ENCODE measurements around the gene CIROP. TPM values are rescaled to one million over a fixed set of nuclear protein-coding genes. Genes with fewer than 3 reads are reported as not detected.

Gene CIROP
- total RNA-seq, 1 experiment from 2014 or later = not detected

- no peak overlapping the region for H3K18ac ChIP-seq (ENCODE audit: insufficient read length, low read depth, low read length)
- H2AK5ac ChIP-seq (ENCODE audit: insufficient read length, low read length) = no peak overlapping the region
- no peak overlapping the region for H4K5ac ChIP-seq (ENCODE audit: insufficient read length, low read depth, low read length)
- peaks cover 21 to 32% (median 32%) of the 10 kb centered on the region in 3 experiments; a peak in 6 of 7 replicates for H3K36me3 Mint-ChIP-seq (ENCODE audit: insufficient read depth in 1 of 3, low read depth in 3 of 3)
- no peak overlapping the region for H4K8ac ChIP-seq (replicated peaks; ENCODE audit: insufficient read length, low read depth, low read length)
- no peak overlapping the region for H2BK5ac ChIP-seq (ENCODE audit: insufficient read length, low read length)
- H3K23me2 ChIP-seq (ENCODE audit: insufficient read length, low read depth, low read length, poor library complexity, severe bottlenecking) = no peaks in the 10 kb centered on the region
- no peaks in the 10 kb centered on the region for H3K9me3 ChIP-seq (ENCODE audit: control insufficient read depth, low read depth, low read length)
- H3K79me2 ChIP-seq (ENCODE audit: insufficient read depth, low read length) = no peaks in the 10 kb centered on the region
- H3K23ac ChIP-seq (ENCODE audit: insufficient read length, low read depth, low read length) = no peak overlapping the region
- H3K79me1 ChIP-seq (ENCODE audit: insufficient read depth, low read depth, low read length, poor library complexity, severe bottlenecking) = no peaks in the 10 kb centered on the region
- no peaks in the 10 kb centered on the region for H3K9me3 Mint-ChIP-seq
- no peak overlapping the region for H2BK120ac ChIP-seq (ENCODE audit: low read depth, low read length, poor library complexity, severe bottlenecking)
- TF ChIP-seq, protein P1, sequence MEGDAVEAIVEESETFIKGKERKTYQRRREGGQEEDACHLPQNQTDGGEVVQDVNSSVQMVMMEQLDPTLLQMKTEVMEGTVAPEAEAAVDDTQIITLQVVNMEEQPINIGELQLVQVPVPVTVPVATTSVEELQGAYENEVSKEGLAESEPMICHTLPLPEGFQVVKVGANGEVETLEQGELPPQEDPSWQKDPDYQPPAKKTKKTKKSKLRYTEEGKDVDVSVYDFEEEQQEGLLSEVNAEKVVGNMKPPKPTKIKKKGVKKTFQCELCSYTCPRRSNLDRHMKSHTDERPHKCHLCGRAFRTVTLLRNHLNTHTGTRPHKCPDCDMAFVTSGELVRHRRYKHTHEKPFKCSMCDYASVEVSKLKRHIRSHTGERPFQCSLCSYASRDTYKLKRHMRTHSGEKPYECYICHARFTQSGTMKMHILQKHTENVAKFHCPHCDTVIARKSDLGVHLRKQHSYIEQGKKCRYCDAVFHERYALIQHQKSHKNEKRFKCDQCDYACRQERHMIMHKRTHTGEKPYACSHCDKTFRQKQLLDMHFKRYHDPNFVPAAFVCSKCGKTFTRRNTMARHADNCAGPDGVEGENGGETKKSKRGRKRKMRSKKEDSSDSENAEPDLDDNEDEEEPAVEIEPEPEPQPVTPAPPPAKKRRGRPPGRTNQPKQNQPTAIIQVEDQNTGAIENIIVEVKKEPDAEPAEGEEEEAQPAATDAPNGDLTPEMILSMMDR (conservative IDR thresholded peaks at IDR 0.05) = no peak
- H3K4me1 Mint-ChIP-seq = peaks cover 46 to 48% of the 10 kb centered on the region in 2 experiments
- no peak overlapping the region for H2BK20ac ChIP-seq (ENCODE audit: low read depth, low read length, poor library complexity, severe bottlenecking)
- no peak for DNase-seq
- H3T11ph ChIP-seq (ENCODE audit: low read length) = no peak overlapping the region
- H2BK12ac ChIP-seq (ENCODE audit: insufficient read length, low read depth, low read length) = no peak overlapping the region
- peaks cover 11% of the 10 kb centered on the region for H3K4me1 ChIP-seq (ENCODE audit: insufficient read depth, low read length)
- H3K9ac ChIP-seq (ENCODE audit: extremely low read depth, insufficient read length, low read length) = no peak overlapping the region
- 100% methylated on average over 1 of the region's 3 CpGs for WGBS (ENCODE audit: extremely low coverage, insufficient read length, low lambda C conversion rate)
- no peak overlapping the region for H3K4ac ChIP-seq (ENCODE audit: low read depth, low read length)
- H3K27me3 Mint-ChIP-seq (ENCODE audit: low read depth) = peaks cover 2% of the 10 kb centered on the region; the same call in 1 of the 2 replicates
- no peak overlapping the region for H3K14ac ChIP-seq (ENCODE audit: insufficient read depth, low read length)
- no peak overlapping the region for H4K91ac ChIP-seq (ENCODE audit: insufficient read length, low read depth, low read length)
- no peak overlapping the region for H2BK15ac ChIP-seq (ENCODE audit: low read depth, low read length)
- H3K27me3 ChIP-seq (ENCODE audit: insufficient read depth, low read length) = no peaks in the 10 kb centered on the region
- H3K27ac ChIP-seq (ENCODE audit: insufficient read length, low read depth, low read length) = no peak overlapping the region
- no peaks in the 10 kb centered on the region for H4K20me1 ChIP-seq (ENCODE audit: control insufficient read depth, insufficient read depth, insufficient read length)
- H3K4me2 ChIP-seq (ENCODE audit: insufficient read depth, insufficient read length, low read length) = no peak overlapping the region
- no peak overlapping the region for H3K56ac ChIP-seq (ENCODE audit: insufficient read length, low read depth, low read length)
- H3K4me3 Mint-ChIP-seq = no peak overlapping the region
- H3K27ac Mint-ChIP-seq = peak overlapping the region in 1 of 3 experiments; percentile 26; a peak in 1 of 7 replicates
- H2AFZ ChIP-seq (ENCODE audit: low read length) = no peak overlapping the region
These were observed 20.2 kb upstream of the CIROP start for GRCh38 chr14:23125011-23125410.

All from H9 (cell line).